Right lobe of liver (tissue), 4 donors: Measurements from ENCODE around the gene ELMO1.

Source experiments
- CTCF ChIP-seq, 4 donors: fragments of 200-600 bp in 3 of 4; fragments of 450-650 bp in 1 of 4; IDR thresholded peaks; one replicate each; pipeline versions ENCODE4 v1.5.1 to v1.8.0; 2016 to 2022; ENCODE audit warnings: antibody characterized with exemption in 4 of 4, mild to moderate bottlenecking in 2 of 4
- POLR2A ChIP-seq: fragments of 450-650 bp; IDR thresholded peaks from one replicate; pipeline ENCODE4 v1.6.1; 2017; ENCODE audit warnings: antibody characterized with exemption, mild to moderate bottlenecking
- donor health status: DM: no; HTN: no; CAD: no.
- donor health status: DM: no; HTN: no; CAD: no.
- donor health status: DM: no; HTN: yes; CAD: no.

GRCh38 chr7:37000511-37000910 is 448.2 kb downstream of the ELMO1 start:
- TF ChIP-seq CTCF (IDR thresholded peaks at IDR 0.05) (no peak), POLR2A (no peak)
